ENCODE results near the gene SCYGR7. TPM values are rescaled to one million over a fixed set of nuclear protein-coding genes. Genes with fewer than 3 reads are reported as not detected.

Gene SCYGR7, protein sequence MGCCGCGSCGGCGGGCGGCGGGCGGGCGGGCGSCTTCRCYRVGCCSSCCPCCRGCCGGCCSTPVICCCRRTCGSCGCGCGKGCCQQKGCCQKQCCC
- not detected in 5 replicates for total RNA-seq (2022; extraction: Qiagen RNA extraction; ENCODE audit: low read depth)

DNA sequence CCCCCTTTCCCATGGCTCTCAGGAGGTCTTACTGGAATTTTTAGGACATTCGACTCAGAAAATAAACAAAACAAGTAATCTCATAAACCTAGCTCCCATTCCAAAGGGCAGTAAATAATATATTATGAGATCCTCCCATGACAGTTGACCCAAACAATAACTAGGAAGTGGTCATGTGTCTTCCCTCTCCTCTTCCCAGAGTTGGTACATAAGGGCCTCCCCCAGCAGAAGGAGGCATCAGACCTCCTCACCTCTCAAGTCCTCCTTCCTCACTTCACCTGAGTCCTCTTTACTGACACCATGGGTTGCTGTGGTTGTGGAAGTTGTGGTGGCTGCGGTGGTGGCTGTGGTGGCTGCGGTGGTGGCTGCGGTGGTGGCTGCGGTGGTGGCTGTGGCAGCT is at the start of gene SCYGR7:
SCYGR7 (plus strand) TSS at position 301 of the 400 bp plus-strand sequence; CDS start at position 301, 0 bp downstream.

DNA sequence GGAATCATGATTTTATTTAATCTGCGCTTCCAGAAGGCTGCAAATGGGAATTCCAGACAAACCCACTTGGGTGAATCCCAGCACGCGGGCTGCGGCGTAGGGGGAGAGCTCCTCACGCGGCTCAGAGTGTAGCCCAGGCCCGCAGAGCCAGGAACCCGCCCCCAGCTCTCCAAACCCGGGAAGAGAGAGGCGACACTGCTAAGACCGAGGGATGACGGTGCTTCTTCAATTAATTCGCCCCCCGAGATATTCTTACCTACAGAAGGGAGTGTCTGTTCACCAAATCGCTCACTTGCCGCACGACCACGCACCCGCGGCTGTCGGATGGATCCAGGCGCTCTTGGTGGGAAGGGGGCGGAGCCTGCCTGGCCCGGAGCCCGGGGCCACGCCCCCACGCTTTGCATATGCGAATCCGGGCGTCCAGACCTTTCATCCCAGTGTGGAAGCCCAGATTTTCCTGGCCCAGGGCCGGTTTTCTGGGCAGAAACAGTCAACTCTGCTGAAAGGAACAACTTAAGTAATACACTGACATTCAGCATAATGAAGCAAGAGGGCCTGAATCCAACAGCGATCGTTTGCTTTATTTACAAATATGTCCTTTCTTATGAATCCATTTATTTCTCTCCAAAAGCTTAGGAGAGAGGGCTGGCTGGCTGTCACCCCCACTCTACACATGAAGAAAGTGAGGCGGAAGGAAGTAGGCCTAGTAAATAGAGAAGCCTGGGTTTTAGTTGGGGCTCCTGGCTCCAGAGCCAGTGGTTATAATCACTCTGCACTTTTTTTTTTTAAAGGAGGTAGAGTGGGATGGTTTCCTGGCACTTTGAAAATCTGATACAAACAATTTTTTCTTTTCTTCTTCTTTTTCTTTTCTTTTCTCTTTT is 10.2 kb upstream of the SCYGR7 start, which contains the start of gene SLC19A3:
SLC19A3 (minus strand) TSS at position 342 of the 881 bp plus-strand sequence. CDS start 15,710 bp downstream, outside the sequence.

DNA sequence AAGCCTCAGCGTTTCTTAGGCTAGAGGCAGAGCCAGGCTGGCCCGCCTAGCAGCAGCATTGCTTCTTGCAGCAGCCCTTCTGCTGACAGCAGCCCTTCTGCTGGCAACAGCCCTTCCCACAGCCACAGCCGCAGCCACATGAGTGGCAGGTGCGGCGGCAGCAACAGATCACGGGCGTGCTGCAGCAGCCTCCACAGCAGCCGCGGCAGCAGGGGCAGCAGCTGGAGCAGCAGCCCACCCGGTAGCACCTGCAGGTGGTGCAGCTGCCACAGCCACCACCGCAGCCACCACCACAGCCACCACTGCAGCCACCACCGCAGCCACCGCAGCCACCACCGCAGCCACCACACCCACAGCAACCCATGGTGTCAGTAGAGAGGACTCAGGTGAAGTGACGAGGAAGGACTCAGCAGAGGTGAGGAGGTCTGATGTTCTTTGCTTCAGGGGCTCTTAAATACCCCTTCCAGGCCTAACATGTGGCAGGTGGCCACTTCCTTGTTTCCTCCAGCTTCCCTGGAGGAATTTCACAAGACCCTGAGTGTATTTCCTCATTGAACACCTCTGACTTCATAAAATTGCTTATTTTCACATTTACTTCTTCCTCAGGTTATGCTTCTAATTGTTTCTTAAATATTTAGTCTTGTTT is 3.6 kb upstream of the SCYGR7 start, which contains the start of gene SCYGR6:
SCYGR6 (minus strand) TSS at position 364 of the 646 bp plus-strand sequence; CDS start at position 364, 0 bp downstream.

DNA sequence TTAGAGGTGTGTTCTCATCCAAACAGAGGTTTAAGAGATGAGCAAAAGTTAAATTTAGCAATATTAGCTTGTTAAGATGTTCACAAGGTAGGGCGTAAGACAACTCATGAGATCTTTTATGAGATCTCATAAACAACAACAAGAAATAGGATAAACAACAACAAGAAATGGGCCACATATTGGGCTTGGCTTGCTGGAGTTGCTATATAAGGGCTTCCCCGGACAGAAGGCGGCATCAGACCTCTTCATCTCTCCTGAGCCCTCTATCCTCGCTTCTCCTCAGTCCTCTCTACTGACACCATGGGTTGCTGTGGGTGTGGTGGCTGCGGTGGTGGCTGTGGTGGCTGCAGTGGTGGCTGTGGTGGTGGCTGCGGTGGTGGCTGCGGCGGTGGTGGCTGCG is 17.5 kb downstream of the SCYGR7 start, which contains the start of gene SCYGR8:
SCYGR8 (plus strand) TSS at position 301 of the 400 bp plus-strand sequence; CDS start at position 301, 0 bp downstream.

Other genes with a start within 250 kb of the SCYGR7 start
- not detected in 5 replicates for gene SCYGR2, start 129.4 kb upstream of the SCYGR7 start, total RNA-seq (2022; extraction: Qiagen RNA extraction; ENCODE audit: low read depth)
- not detected in 5 replicates for gene SCYGR3, start 113.5 kb upstream of the SCYGR7 start, total RNA-seq (2022; extraction: Qiagen RNA extraction; ENCODE audit: low read depth)
- not detected in 5 replicates for gene SCYGR4, start 110.8 kb upstream of the SCYGR7 start, total RNA-seq (2022; extraction: Qiagen RNA extraction; ENCODE audit: low read depth)
- not detected in 5 replicates for gene SCYGR5, start 61.5 kb upstream of the SCYGR7 start, total RNA-seq (2022; extraction: Qiagen RNA extraction; ENCODE audit: low read depth)
- gene SLC19A3, start 10.3 kb upstream of the SCYGR7 start, total RNA-seq (2022; extraction: Qiagen RNA extraction; ENCODE audit: low read depth) = 2.3 to 3.2 TPM (median 3.1 TPM) in 5 replicates
- not detected in 5 replicates for gene SCYGR6, start 3.6 kb upstream of the SCYGR7 start, total RNA-seq (2022; extraction: Qiagen RNA extraction; ENCODE audit: low read depth)
- not detected in 5 replicates for gene SCYGR8, start 17.6 kb downstream of the SCYGR7 start, total RNA-seq (2022; extraction: Qiagen RNA extraction; ENCODE audit: low read depth)
- gene CCL20, start 85.5 kb downstream of the SCYGR7 start, total RNA-seq (2022; extraction: Qiagen RNA extraction; ENCODE audit: low read depth) = 3.0 to 5.8 TPM (median 4.3 TPM) in 5 replicates
- gene DAW1, start 143.3 kb downstream of the SCYGR7 start, total RNA-seq (2022; extraction: Qiagen RNA extraction; ENCODE audit: low read depth) = 2.0 to 2.9 TPM (median 2.3 TPM) in 5 replicates

Measured in A549 treated with RU486 at 1 μM for 4 hours (cell line).